ENCODE data around the gene ANGEL2. TPM values are rescaled to one million over a fixed set of nuclear protein-coding genes. Genes with fewer than 3 reads are reported as not detected.
"Not testable (repeated sequence)": the region's sequence is repeated elsewhere in the genome, so short reads cannot be mapped to it uniquely, and the experiment has no call there.

Gene ANGEL2, protein sequence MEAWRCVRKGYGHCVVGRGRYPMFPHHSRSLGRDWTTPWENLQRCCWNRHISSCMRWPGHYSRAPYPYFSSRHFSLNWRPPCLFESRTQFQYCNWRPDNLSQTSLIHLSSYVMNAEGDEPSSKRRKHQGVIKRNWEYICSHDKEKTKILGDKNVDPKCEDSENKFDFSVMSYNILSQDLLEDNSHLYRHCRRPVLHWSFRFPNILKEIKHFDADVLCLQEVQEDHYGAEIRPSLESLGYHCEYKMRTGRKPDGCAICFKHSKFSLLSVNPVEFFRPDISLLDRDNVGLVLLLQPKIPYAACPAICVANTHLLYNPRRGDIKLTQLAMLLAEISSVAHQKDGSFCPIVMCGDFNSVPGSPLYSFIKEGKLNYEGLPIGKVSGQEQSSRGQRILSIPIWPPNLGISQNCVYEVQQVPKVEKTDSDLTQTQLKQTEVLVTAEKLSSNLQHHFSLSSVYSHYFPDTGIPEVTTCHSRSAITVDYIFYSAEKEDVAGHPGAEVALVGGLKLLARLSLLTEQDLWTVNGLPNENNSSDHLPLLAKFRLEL
- 30.8 and 32.7 TPM in 2 replicates for total RNA-seq (2014; rRNA removed; shearing (Covaris generic))

DNA sequence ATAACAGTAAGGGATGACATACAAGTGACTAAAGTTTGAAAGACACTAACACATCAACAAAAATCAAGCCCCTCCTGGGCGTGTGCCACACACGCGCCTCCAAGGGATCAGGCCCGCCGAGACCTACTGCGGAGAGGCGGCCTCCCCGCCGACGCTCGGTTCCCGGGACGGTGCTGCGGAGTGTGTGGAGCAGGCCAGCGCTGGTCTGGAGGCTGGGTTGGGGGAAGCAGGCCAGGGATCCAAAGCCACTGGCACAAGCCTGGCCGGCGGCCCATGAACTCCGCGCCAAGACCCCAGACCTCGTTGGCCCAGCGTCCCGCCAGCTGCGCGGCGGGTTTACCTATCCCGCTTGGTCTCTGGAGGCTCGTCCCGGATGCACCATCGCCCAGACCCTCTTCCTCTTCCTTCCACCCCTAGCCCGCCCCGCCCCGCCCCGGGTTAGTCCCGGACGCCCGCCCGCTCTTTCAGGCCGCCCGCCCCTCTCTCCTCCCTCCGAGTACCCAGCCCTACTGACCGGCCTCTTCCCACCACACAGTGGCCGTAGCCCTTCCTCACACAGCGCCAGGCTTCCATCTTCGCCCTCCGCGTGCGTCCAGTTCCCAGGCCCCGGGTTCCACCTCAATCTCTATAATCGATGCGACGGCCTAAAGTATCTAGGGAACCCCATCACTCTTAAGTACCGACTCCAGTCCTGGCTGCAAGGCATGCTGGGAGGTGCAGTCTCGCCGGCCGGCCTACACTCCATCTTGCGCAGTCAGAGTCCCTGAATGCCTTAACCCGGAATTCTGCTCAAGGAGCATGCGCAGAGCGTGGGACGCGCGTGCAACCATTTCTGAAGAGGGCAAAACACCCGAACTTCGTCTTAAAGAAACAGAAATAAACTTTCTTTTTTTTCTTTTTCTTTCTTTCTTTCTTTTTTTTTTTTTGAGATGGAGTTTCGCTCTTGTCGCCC lies at the start of gene ANGEL2:
ANGEL2 (minus strand) TSS at position 769 of the 952 bp plus-strand sequence; CDS start at position 573, 196 bp downstream.
- peak; percentile 98 for DNase-seq (ENCODE audit: low spot score)

DNA sequence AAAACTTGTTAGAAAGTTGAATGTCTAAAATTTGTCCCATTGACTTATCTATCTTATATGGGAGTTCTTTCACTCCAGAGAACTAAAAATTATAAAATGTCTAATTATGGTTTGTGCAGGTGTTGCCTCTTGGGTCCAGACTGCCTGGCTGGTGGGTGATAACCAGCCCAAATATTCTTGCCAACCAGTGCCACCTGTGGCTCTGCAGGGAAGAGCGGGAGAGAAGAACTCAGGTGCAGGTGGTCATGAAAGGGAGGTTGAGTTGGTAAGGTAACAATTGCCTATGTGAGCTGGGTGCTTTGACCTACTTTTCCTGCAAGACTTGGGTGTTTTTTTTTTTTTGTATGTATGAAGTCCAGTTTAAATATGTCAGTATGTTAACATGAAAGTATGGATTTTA lies 45.6 kb upstream of the ANGEL2 start:
- DNase-seq (ENCODE audit: low spot score) = no peak

DNA sequence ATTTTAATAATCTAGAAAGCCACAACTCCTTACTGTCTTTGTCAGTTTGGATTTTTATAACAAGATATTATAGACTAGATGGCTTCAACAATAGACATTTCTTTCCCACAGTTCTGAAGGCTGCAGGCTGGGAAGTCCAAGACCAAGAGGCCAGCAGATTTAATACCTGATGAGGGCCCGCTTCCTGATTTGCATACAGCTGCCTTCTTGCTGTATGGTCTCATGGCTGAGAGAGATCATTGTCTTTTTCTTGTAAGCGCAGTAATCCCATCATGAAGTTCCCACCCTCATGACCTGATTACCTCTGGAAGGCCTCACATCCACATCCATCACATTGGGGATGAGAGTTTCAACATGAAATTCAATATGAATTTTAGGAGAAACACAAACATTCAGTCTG lies 45.2 kb upstream of the ANGEL2 start:
- DNase-seq (ENCODE audit: low spot score) = no peak

DNA sequence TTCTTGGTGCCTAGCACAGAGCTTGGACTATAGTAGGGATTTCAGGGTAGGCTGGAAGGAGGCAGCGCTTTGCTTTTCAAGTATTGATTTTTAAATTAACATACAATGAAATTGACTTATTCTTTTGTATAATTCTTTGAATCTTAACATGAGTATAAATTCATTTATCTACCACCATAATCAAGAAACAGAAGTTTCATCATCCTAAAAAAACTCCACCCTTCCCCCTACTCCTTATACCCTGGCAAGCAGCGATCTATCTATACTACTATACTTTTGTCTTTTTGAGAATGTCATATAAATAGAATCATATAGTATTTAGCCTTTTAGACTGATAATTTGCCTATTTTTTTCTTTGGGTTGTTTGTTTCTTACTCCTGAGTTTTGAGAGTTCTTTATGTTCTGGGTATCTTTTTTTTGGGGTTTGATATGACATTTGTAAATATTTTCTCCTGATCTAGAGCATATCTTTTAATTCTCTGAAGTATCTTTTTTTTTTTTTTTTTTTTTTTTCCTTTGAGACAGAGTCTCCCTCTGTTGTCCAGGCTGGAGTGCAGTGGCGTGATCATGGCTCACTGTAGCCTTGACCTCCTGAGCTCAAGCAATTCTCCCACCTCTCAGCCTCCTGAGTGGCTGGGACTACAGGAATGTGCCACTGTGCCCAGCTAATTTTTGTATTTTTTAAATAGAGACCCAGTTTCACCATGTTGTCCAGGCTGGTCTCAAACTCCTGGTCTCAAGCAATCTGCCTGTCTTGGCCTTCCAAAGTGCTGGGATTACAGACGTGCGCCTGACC lies 41.8 kb upstream of the ANGEL2 start:
- DNase-seq (ENCODE audit: low spot score) = no peak

DNA sequence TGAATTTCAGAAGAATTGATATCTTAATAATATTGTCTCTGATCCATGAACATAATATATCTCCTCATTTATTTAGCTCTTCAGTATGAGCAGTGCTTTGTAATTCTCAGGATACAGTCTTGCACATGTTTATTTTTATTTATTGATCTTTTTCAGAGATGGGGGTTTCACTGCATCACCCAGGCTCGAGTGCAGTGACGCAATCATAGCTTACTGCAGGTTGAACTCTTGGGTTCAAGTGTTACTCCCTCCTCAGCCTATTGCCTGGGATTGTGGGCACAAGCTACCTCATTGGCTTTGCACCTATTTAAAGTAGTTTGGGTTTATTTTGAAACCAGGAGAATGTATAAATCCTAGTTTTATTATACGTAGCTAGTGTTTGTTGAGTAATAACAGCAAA lies 40.1 kb upstream of the ANGEL2 start:
- no peak for DNase-seq (ENCODE audit: low spot score)

DNA sequence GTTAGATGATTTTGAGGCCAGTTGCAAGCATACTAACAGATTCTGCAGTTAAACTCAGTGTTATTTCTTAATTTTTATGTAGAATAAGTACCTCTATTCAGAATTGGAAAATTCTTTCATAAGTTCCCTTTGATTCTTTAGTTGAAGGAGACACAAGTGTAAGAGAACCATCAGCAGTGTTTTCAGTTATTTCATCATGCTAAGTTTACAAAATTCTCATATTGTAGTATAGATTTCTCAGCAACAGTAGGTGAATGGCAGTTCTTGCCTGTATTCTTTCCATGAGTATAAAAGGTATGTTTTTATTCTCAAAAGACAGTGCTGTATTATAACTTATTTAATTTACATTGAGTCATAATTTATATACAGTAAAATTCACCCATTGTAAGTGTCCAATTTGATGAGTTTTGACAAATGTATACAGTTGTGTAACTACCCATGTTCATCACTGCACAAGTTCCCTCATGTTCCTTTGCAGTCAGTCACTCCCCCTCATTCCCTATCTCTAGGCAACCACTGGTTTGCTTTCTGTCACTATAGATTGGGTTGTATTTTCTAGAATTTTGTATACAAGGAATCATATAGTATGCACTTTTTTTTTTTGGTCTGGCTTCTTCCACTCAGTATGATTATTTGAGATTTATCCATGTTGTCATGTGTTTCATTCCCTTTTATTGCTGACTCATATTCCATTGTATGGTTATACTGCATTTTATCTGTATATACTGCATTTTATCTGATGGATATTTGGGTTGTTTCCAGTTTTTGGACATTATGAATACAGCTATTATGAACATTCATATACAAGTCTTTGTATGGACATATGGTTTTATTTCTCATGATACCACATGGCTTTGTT lies 39.3 kb upstream of the ANGEL2 start:
- no peak for DNase-seq (ENCODE audit: low spot score)

DNA sequence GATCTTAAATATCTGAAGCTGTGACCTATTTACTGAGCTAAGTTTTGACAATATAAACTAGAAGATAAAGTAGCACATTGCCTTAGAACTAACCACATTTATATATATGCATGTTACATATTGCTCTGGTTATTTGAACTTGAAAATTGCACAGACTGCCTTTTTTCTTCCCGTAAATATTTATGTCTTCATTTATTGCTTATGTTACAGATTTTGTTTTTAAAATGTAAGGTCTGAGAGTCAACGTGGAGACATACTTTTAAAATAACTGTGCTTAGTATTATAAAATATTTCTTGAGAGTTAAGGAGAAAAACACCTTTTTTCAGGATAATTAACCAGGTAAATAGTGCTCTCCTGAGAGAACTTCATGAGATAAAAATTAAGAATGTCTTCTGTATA lies 38.5 kb upstream of the ANGEL2 start:
- DNase-seq (ENCODE audit: low spot score) = no peak

DNA sequence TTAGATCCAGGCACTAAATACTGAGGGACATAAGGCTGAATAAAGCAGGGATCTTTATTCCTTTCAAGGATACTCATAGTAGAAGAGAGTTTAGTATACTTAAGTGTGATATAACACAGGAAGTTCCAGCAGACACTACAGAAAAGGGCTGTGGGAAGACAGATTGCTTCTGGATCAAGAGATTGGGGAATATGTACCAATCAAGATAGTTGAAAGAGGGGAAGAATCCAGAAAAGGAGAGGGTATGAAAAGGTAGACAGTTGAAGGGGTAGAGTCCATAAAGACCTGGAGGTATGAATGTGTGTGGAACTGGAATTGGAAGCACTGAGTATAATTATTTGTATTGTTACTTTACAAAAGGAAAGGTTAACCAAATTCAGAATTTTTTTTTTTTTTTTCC lies 37.8 kb upstream of the ANGEL2 start:
- DNase-seq (ENCODE audit: low spot score) = no peak

DNA sequence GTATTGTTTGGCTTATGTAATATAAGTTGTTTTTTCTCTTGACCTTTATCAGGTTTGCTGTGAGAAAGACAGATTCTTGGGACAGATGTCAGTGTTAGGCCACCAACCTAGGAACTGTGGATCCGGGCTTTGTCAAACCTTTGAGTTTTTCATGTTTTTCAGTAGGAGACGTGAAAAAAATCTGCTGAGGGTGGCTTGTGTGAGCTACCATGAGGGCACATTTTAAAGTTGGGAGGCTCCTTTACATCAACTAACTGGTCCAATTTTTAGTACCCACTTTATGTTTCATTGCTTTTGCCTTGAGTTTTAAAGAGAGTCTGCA lies 36.2 kb upstream of the ANGEL2 start:
- DNase-seq (ENCODE audit: low spot score) = no peak

DNA sequence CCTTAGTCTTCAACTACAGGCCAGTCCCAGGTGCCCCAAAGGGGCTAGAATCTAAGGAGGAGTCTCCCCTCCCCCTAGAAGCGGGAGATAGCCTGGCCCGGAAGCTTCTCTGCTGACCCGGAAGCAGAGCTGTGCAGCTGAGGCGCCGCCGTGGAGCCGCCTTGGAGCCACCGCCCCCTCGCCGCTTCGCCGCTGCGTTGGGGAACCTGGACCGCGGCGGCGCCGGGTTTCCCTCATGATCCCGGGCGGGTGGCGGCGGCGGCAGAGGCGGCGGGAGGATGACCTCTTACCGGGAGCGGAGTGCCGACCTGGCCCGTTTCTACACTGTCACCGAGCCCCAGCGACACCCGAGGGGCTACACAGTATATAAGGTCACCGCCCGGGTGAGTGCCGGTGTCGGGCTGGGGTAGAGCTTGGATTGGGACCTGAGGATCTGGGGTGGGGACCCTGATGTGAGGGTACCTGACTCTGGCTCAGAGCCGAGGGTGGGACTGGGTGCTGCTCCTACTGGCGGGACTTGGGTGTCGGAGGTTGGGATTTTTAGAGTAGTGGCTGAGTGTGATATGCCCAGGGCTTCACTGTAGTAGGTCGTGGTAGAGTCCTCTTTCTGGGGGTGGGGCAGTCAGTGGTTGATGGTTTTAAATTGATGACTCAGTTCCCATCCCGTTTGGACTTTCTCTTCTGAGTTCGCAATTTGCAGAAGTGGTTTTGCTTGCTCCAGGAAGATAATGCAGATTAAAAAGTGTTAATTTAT lies 35.6 kb upstream of the ANGEL2 start, which contains the start of gene RPS6KC1:
RPS6KC1 (plus strand) TSS at position 115 of the 754 bp plus-strand sequence; CDS start at position 279, 164 bp downstream.
- DNase-seq (ENCODE audit: low spot score) = peak; percentile 76

DNA sequence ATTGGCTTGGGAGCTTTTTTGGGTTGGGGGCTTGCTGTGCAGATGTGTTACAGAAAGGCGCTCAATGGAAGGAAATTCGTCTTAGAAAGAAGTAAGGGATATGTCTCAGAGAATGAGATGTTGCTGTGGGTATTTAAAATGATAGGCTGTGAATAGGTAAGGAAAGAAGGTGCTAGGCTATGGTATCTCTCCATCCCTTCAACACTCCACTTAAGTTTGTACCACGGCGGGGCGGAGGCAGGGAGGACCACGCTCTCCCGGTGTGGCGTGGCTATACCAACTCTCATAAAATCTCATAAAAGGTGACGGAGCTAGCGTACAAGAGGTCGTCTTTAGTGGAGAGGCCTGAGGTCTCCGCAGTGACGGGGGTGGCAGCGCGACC lies 35.1 kb upstream of the ANGEL2 start:
- no peak for DNase-seq (ENCODE audit: low spot score)

DNA sequence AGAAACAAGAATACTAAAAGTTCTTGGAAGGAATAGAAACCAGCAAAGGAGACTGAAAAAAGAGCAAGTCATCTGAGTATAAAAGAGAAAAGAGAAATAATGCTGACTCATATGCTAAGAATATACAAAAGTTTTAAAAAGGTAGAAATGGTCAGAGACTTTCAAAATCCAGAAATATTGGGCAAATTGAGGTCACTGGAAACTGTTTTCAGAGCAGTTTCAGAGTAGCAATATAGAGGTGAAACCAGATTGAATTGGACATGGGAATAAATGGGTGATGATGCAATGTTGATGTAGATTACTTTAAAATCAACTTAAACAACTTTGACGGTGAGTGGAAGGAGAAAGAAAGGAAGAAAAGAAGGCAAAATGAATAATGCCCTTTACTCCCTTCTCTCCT lies 33.6 kb upstream of the ANGEL2 start:
- DNase-seq (ENCODE audit: low spot score) = no peak

DNA sequence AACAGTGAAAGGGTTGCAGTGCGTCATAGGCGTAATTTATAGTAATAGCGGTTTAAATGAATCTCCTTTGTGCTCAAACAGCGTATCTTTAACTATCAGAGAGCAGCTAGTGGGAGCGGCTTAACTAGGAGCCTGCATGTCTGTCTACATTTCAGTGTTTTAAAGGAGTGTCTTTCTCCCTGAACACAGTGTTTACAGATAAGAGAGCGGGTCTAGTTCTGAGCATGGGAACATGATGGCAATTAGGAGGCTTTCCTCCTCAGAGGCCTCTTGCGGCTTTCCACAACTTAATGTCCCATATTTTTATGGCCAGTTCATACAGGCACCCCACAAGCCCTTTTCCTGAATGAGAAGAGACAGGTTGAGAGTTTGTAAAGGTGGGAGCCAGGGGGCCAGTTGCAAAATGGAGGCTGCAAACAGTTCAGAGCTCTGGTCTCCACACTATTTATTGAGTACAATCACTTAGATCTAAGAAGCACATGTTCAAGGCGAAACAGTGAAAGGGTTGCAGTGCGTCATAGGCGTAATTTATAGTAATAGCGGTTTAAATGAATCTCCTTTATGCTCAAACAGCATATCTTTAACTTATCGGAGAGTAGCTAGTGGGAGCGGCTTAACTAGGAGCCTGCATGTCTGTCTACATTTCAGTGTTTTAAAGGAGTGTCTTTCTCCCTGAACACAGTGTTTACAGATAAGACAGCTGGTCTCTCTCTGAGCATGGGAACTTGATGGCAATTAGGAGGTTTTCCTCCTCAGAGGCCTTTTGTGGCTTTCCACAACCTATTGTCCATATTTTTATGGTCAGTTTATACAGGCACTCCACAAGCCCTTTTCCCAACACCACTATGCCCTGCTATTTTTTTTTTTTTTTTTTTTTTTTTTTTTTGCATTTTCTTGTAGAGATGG lies 29.9 kb upstream of the ANGEL2 start:
- DNase-seq (ENCODE audit: low spot score) = peak; percentile 40

DNA sequence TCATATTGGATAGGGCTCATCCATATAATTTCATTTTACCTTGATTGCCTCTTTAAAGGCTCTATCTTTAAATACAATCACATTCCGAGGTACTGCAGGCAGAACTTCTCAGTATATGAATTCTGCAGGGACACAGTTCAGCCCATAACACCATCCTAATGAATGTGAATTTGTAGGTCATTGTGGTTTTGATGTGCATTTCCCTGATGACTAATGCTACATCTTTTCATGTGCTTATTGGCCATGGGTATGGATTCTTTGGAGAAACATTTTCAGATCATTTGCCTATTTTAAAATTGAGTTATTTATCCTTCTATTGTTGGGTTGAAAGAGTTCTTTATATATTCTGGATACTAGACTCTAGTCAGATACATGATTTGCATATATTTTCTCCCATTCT lies 25.8 kb upstream of the ANGEL2 start:
- peak; percentile 27 for DNase-seq (ENCODE audit: low spot score)

DNA sequence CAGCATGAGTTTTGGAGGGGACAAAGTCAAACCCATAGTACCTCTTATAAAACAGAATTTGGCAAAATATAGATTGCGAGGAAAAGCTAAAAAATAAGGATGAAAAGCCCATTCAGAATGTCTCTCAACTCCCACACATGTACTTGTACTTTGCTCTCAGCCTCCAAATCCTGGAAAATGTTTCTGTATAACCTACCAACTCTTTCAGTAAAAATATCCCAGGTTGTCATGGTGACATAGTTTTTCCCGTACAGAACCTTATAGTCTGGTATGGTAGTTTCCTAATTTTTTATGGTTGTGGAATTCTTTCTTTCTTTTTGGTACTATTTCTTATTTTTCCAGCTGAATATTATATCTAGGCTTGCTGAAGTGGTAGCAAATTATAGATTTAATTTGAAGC lies 19.9 kb upstream of the ANGEL2 start:
- no peak for DNase-seq (ENCODE audit: low spot score)

DNA sequence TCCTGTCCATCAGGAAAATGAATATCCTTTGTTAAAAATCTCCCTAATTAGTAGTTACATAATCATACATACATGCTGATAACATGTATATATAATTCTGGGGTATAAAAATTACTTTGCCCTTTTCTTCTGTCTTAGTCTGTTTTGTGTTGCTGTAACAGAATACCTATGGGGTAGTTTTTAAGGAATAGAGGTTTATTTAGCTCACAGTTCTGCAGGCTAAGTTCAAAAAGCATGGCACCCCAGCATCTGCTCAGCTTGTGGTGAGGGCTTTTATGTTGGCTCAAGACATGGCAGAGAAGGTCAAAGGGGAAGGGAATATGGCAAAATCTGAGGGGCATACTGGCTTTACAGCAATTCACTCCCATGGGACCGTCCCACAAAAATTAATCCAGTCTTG lies 19.0 kb upstream of the ANGEL2 start:
- DNase-seq (ENCODE audit: low spot score) = no peak

DNA sequence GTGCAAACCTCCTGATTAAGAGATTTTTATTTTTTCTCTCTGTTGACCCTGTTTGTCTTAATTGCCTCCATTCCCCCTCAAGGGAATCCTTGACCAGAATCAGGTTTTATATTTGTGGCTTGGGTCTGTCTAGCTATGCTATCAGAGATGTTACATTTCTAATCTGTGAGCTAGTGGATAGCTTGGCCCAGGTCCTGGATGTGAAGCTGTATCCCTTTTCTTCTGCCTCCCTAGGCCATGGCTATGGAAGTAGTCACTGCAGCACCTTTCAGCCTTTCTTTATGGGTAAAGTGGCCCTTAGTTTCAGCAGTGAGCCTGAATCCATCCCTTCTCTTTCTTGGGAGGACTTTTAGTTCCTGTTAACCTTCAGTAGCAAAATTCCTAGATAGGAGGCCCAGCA lies 17.0 kb upstream of the ANGEL2 start:
- no peak for DNase-seq (ENCODE audit: low spot score)

DNA sequence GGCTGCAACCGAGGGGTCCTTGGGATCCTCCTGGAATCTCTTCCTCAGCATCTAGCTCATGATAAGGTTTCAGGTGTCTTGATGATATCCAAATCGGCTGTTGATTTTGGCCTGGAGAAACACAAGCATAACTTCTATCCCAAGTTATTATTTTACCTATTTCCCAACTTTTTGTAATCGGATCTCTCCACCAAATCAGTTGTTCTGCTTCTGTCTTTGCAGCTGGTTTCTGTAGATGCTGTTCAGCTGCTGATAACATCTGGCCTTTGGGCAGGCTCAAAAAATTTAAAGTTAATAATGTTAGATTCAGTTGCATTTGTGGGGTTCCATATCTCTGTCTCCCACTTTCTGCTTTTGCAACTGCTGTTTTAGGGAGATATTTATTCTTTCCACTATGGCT lies 11.4 kb upstream of the ANGEL2 start:
- DNase-seq (ENCODE audit: low spot score) = not testable (repeated sequence)

DNA sequence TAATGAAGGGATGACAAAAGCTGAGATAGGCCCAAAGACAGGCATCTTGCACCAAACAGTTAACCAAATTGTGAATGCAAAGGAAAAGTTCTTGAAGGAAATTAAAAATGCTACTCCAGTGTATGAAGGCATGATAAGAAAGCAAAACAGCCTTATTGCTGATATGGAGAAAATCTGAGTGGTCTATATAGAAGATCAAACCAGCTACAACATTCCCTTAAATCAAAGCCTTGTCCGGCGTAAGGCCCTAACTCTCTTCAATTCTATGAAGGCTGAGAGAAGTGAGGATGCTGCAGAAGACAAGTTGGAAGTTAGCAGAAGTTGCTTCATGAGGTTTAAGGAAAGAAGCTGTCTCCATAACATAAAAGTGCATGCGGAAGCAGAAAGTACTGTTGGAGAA lies 4.3 kb upstream of the ANGEL2 start:
- no peak for DNase-seq (ENCODE audit: low spot score)

Data from H4 (cell line).